GM19467 (cell line): ENCODE data around the gene NELFCD.
"Not testable (repeated sequence)": the region's sequence is repeated elsewhere in the genome, so short reads cannot be mapped to it uniquely, and the experiment has no call there.

Source experiments
- ATAC-seq: cut with Tn5 transposase; IDR thresholded peaks from one replicate; pipeline ENCODE4 v1.9.1; 2021; ENCODE audit warnings: mild to moderate bottlenecking, moderate library complexity; ENCODE audit not compliant: unreplicated experiment

Gene NELFCD

GRCh38 chr20:58971429-58971828, 9.6 kb upstream of the NELFCD start:
- ATAC-seq = no peak

- no peak for ATAC-seq
Observed at GRCh38 chr20:58973179-58973578, 7.9 kb upstream of the NELFCD start.

GRCh38 chr20:58973866-58974265, 7.2 kb upstream of the NELFCD start:
- no peak for ATAC-seq

GRCh38 chr20:58975353-58975752, 5.7 kb upstream of the NELFCD start:
- ATAC-seq = no peak

GRCh38 chr20:58976061-58976730, 4.9 kb upstream of the NELFCD start:
- ATAC-seq = no peak

- no peak for ATAC-seq
Observed at GRCh38 chr20:58978351-58979190, 2.5 kb upstream of the NELFCD start.

- no peak for ATAC-seq
Observed at GRCh38 chr20:58981628-58982364, 740 bp downstream of the NELFCD start.

- ATAC-seq = no peak
Observed at GRCh38 chr20:58982406-58983114, 1.5 kb downstream of the NELFCD start.

- ATAC-seq = not testable (repeated sequence)
Observed at GRCh38 chr20:58983115-58983468, 2.0 kb downstream of the NELFCD start.

- ATAC-seq = no peak
Observed at GRCh38 chr20:58984691-58985090, 3.6 kb downstream of the NELFCD start.

GRCh38 chr20:58985656-58986055, 4.6 kb downstream of the NELFCD start:
- ATAC-seq = no peak

GRCh38 chr20:58986286-58986967, 5.4 kb downstream of the NELFCD start:
- ATAC-seq = no peak

GRCh38 chr20:58986968-58987517, 6.0 kb downstream of the NELFCD start:
- ATAC-seq = no peak

GRCh38 chr20:58987790-58988564, 6.9 kb downstream of the NELFCD start:
- ATAC-seq = no peak

GRCh38 chr20:58988565-58988882, 7.5 kb downstream of the NELFCD start:
- no peak for ATAC-seq

- no peak for ATAC-seq
Observed at GRCh38 chr20:58989196-58989595, 8.1 kb downstream of the NELFCD start.

GRCh38 chr20:58990651-58991445, 9.8 kb downstream of the NELFCD start:
- no peak for ATAC-seq

GRCh38 chr20:58991715-58992114, 10.7 kb downstream of the NELFCD start:
- no peak for ATAC-seq

- ATAC-seq = no peak
Observed at GRCh38 chr20:58992911-58993310, 11.9 kb downstream of the NELFCD start.
